Body of pancreas (tissue), 4 donors: Measurements from ENCODE around the gene PRSS57.

ENCODE experiments used
- POLR2A ChIP-seq, 3 donors: fragments of 450-650 bp; IDR thresholded peaks; one replicate each; pipeline ENCODE4 v1.6.1; 2016; ENCODE audit warnings: antibody characterized with exemption in 3 of 3, mild to moderate bottlenecking in 2 of 3
- TF ChIP-seq, protein P1 (sequence below), 7 experiments: fragments of 450-650 bp in 4 of 7; fragments of 200-600 bp in 3 of 7; sonication (generic) in 3 of 7; IDR thresholded peaks; one replicate each; pipeline ENCODE4 v1.5.1; 2016 to 2019; ENCODE audit warnings: antibody characterized with exemption in 7 of 7

DNA sequence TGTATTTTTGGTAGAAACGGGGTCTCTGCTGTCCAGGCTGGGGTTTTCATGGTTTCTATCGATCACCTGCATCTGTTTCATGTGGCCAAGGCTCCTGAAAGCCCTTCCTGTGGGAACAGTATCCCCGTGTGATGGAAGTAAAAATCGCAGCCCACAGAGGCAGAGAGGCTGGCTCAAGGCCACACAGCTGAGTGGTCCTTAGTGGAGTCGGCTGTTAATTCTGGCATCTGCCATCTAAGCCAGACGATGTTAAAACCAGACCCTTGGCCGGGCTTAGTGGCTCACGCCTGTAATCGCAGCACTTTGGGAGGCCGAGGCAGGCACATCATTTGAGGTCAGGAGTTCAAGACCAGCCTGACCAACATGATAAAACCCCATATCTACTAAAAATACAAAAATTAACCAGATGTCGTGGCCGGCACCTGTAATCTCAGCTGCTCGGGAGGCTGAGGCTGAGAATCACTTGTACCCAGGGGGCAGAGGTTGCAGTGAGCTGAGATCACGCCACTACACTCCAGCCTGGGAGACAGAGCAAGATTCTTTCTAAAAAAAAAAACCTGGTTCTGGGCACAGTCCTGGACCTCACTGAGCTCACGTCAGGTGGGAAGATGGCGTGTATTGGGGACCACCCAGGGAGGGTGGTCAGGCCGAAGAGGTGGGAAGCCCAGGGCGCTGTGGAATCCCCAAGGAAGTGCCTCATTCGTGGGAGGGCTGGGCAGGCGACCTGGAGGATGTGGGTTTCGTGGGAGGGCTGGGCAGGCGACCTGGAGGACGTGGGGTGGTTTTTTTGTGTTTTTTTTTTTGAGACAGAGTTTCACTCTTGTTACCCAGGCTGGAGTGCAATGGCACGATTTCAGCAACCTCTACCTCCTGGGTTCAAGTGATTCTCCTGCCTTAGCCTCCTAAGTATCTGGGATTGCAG is 37.2 kb upstream of the PRSS57 start:
- TF ChIP-seq POLR2A (IDR thresholded peaks at IDR 0.05): no peak
- TF ChIP-seq, protein P1, sequence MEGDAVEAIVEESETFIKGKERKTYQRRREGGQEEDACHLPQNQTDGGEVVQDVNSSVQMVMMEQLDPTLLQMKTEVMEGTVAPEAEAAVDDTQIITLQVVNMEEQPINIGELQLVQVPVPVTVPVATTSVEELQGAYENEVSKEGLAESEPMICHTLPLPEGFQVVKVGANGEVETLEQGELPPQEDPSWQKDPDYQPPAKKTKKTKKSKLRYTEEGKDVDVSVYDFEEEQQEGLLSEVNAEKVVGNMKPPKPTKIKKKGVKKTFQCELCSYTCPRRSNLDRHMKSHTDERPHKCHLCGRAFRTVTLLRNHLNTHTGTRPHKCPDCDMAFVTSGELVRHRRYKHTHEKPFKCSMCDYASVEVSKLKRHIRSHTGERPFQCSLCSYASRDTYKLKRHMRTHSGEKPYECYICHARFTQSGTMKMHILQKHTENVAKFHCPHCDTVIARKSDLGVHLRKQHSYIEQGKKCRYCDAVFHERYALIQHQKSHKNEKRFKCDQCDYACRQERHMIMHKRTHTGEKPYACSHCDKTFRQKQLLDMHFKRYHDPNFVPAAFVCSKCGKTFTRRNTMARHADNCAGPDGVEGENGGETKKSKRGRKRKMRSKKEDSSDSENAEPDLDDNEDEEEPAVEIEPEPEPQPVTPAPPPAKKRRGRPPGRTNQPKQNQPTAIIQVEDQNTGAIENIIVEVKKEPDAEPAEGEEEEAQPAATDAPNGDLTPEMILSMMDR (IDR thresholded peaks at IDR 0.05): no peak
